HEK293T (cell line): ENCODE results near the gene DDX51.

Experiments used
- ARNT ChIP-seq: fragments of 450-650 bp; IDR thresholded peaks from 2 replicates; pipeline ENCODE4 v1.6.1; 2017; ENCODE audit warnings: mild to moderate bottlenecking
- BHLHE40 ChIP-seq: fragments of 450-650 bp; IDR thresholded peaks from 2 replicates; pipeline ENCODE4 v1.6.1; 2016; ENCODE audit warnings: mild to moderate bottlenecking, moderate library complexity, borderline replicate concordance
- ELF4 ChIP-seq: fragments of 450-650 bp; IDR thresholded peaks from 2 replicates; pipeline ENCODE4 v1.6.1; 2017; ENCODE audit warnings: antibody characterized with exemption
- FOXA1 ChIP-seq: fragments of 450-650 bp; IDR thresholded peaks from 2 replicates; pipeline ENCODE4 v1.6.1; 2016; ENCODE audit warnings: mild to moderate bottlenecking
- FOXM1 ChIP-seq: fragments of 450-650 bp; IDR thresholded peaks from 2 replicates; pipeline ENCODE4 v1.6.1; 2017; ENCODE audit warnings: mild to moderate bottlenecking, borderline replicate concordance
- HDGF ChIP-seq: fragments of 450-650 bp; IDR thresholded peaks from 2 replicates; pipeline ENCODE4 v1.6.1; 2017; ENCODE audit warnings: antibody characterized with exemption, borderline replicate concordance
- L3MBTL2 ChIP-seq: fragments of 450-650 bp; conservative IDR thresholded peaks from 2 replicates; pipeline ENCODE4 v1.6.1; 2016; ENCODE audit warnings: mild to moderate bottlenecking
- PKNOX1 ChIP-seq: fragments of 450-650 bp; IDR thresholded peaks from 2 replicates; pipeline ENCODE4 v1.6.1; 2016
- SP1 ChIP-seq: fragments of 450-650 bp; IDR thresholded peaks from 2 replicates; pipeline ENCODE4 v1.6.1; 2017
- SUZ12 ChIP-seq: fragments of 450-650 bp; IDR thresholded peaks from 2 replicates; pipeline ENCODE4 v1.6.1; 2016; ENCODE audit warnings: mild to moderate bottlenecking
- ZNF384 ChIP-seq: fragments of 450-650 bp; IDR thresholded peaks from 2 replicates; pipeline ENCODE4 v1.6.1; 2016

GRCh38 chr12:132118876-132119275 lies 25.2 kb downstream of the DDX51 start:
- TF ChIP-seq ZNF384, result no peak
- no peak for TF ChIP-seq FOXA1
- TF ChIP-seq FOXM1, result no peak
- no peak for TF ChIP-seq ARNT
- no peak for TF ChIP-seq HDGF
- no peak for TF ChIP-seq PKNOX1
- no peak for TF ChIP-seq SUZ12
- no peak for TF ChIP-seq BHLHE40
- no peak for TF ChIP-seq L3MBTL2
- no peak for TF ChIP-seq ELF4
- no peak for TF ChIP-seq SP1
